GM12878 (cell line): ENCODE results near the gene SLC9A8. TPM values are rescaled to one million over a fixed set of nuclear protein-coding genes. Genes with fewer than 3 reads are reported as not detected.

Experiments used
- ATF7 ChIP-seq: fragments of 450-650 bp; IDR thresholded peaks from 2 replicates; pipeline ENCODE4 v1.6.1; 2016; ENCODE audit warnings: low read depth, mild to moderate bottlenecking
- CBX5 ChIP-seq: sonication (generic); IDR thresholded peaks from 2 replicates; pipeline ENCODE4 v1.6.1; 2016; ENCODE audit warnings: low read depth, moderate library complexity, mild to moderate bottlenecking, inconsistent platforms
- CEBPB ChIP-seq, 2 experiments: fragments of 150-350 bp in 1 of 2; IDR thresholded peaks; 2 replicates each; pipeline ENCODE4 v1.6.1; 2012 to 2014; ENCODE audit warnings: low read depth in 2 of 2, low read length in 2 of 2, borderline replicate concordance in 1 of 2, inconsistent platforms in 1 of 2
- DPF2 ChIP-seq: fragments of 450-650 bp; IDR thresholded peaks from 2 replicates; pipeline ENCODE4 v1.6.1; 2017; ENCODE audit warnings: mild to moderate bottlenecking
- HDAC2 ChIP-seq: fragments of 200-600 bp; sonication (generic); IDR thresholded peaks from 2 replicates; pipeline ENCODE4 v1.6.1; 2017
- HDAC6 ChIP-seq: fragments of 200-600 bp; sonication (generic); IDR thresholded peaks from one replicate; pipeline ENCODE4 v1.8.0; 2017; ENCODE audit warnings: antibody characterized with exemption; ENCODE audit not compliant: unreplicated experiment
- IKZF2 ChIP-seq, 2 experiments: fragments of 450-650 bp; IDR thresholded peaks; 2 replicates each; pipeline ENCODE4 v1.6.1; 2017; ENCODE audit warnings: mild to moderate bottlenecking in 2 of 2, moderate library complexity in 2 of 2
- KDM1A ChIP-seq: fragments of 200-600 bp; sonication (generic); IDR thresholded peaks from 2 replicates; pipeline ENCODE4 v1.6.1; 2016; ENCODE audit warnings: borderline replicate concordance
- KLF5 ChIP-seq: fragments of 450-650 bp; IDR thresholded peaks from 2 replicates; pipeline ENCODE4 v1.6.1; 2014; ENCODE audit warnings: mild to moderate bottlenecking; ENCODE audit not compliant: partially characterized antibody
- NBN ChIP-seq: fragments of 450-650 bp; IDR thresholded peaks from 2 replicates; pipeline ENCODE4 v1.6.1; 2016
- NFYB ChIP-seq: IDR thresholded peaks from 2 replicates; pipeline ENCODE4 v1.6.1; 2011; ENCODE audit warnings: low read depth, mild to moderate bottlenecking, low read length, improper control_type of control experiment, moderate library complexity; ENCODE audit not compliant: insufficient read depth
- NKRF ChIP-seq: fragments of 450-650 bp; conservative IDR thresholded peaks from 2 replicates; pipeline ENCODE4 v1.6.1; 2017; ENCODE audit warnings: mild to moderate bottlenecking, moderate library complexity
- PBX3 ChIP-seq: IDR thresholded peaks from 2 replicates; pipeline ENCODE4 v1.6.1; 2011; ENCODE audit warnings: mild to moderate bottlenecking, low read depth, low read length, moderate library complexity; ENCODE audit not compliant: insufficient replicate concordance
- PML ChIP-seq: IDR thresholded peaks from 2 replicates; pipeline ENCODE4 v1.6.1; 2012; ENCODE audit warnings: low read length, inconsistent platforms
- POLR2AphosphoS5 ChIP-seq: IDR thresholded peaks from 2 replicates; pipeline ENCODE4 v1.6.1; 2011; ENCODE audit warnings: mild to moderate bottlenecking, low read length, inconsistent platforms
- POU2F2 ChIP-seq: IDR thresholded peaks from 3 replicates; pipeline ENCODE4 v1.6.1; 2011; ENCODE audit warnings: low read depth, mild to moderate bottlenecking, low read length, borderline replicate concordance
- RFX5 ChIP-seq: IDR thresholded peaks from 2 replicates; pipeline ENCODE4 v1.6.1; 2011; ENCODE audit warnings: low read depth, low read length, improper control_type of control experiment
- SMARCA5 ChIP-seq: fragments of 450-650 bp; IDR thresholded peaks from 2 replicates; pipeline ENCODE4 v1.6.1; 2017; ENCODE audit warnings: mild to moderate bottlenecking
- TAF1 ChIP-seq: IDR thresholded peaks from 2 replicates; pipeline ENCODE4 v1.6.1; 2011; ENCODE audit warnings: mild to moderate bottlenecking, low read depth, low read length, borderline replicate concordance
- TARDBP ChIP-seq: IDR thresholded peaks from 2 replicates; pipeline ENCODE4 v1.6.1; 2016; ENCODE audit warnings: borderline replicate concordance
- TCF7 ChIP-seq: IDR thresholded peaks from 2 replicates; pipeline ENCODE4 v1.6.1; 2014; ENCODE audit warnings: antibody characterized with exemption, borderline replicate concordance
- ZBTB33 ChIP-seq: fragments of 450-650 bp; IDR thresholded peaks from 2 replicates; pipeline ENCODE4 v1.6.1; 2017; ENCODE audit warnings: mild to moderate bottlenecking
- ZBTB4 ChIP-seq: fragments of 450-650 bp; formaldehyde crosslinking; IDR thresholded peaks from 2 replicates; pipeline ENCODE4 v1.4.0; 2022; ENCODE audit warnings: mild to moderate bottlenecking, moderate library complexity
- ZNF274 ChIP-seq: IDR thresholded peaks from one replicate; pipeline ENCODE4 v1.8.0; 2011; ENCODE audit not compliant: insufficient read length, insufficient read depth
- ZZZ3 ChIP-seq: IDR thresholded peaks from 2 replicates; pipeline ENCODE4 v1.6.1; 2011; ENCODE audit warnings: low read depth; ENCODE audit not compliant: control insufficient read depth, insufficient read length
- polyA plus RNA-seq, 11 experiments: library from polyadenylated mRNA; depleted of rRNA in 4 of 11; unstranded in 6 of 11; stranded (reverse) in 5 of 11; fragments of >200 nt; fragmentation: Nextera tagmentation in 4 of 11; fragmentation: Illumina TruSeq in 1 of 11; extraction: Ambion mirVana in 4 of 11; extraction: Trizol in 1 of 11; gene quantifications; 1 replicate in 1 of 11; 2 replicates in 10 of 11; pipeline versions ENCODE4 v1.2.1 to v1.2.3, GENCODE V29; 2011 to 2016; ENCODE audit warnings: inconsistent platforms in 2 of 11, missing spikeins in 2 of 11, low read depth in 1 of 11
- total RNA-seq, 4 experiments: library from RNA; depleted of rRNA in 3 of 4; stranded (reverse); fragments of >200 nt in 3 of 4; fragmentation: Illumina TruSeq in 1 of 4; extraction: Trizol in 1 of 4; gene quantifications; 2 replicates each; pipeline versions ENCODE4 v1.2.1 to v1.2.3, GENCODE V29; 2013 to 2021

The SLC9A8 gene
- total and polyA plus RNA-seq, 10 of the 15 experiments (the other 5 are each of a cell fraction or from before 2014, with no cell fraction given) = 0.40 to 15.5 (median 6.5) TPM

- peak; percentile 98 for TF ChIP-seq ZBTB33
- TF ChIP-seq IKZF2 (IDR thresholded peaks at IDR 0.05) = peak; percentile 90 to 92
- no peak for TF ChIP-seq HDAC2
- no peak for TF ChIP-seq CEBPB (IDR thresholded peaks at IDR 0.05; ENCODE audit: borderline replicate concordance in 1 of 2, low read depth in 2 of 2, low read length in 2 of 2)
- peak; percentile 67 for TF ChIP-seq ATF7
- TF ChIP-seq PML = no peak
- TF ChIP-seq TCF7 = no peak
- TF ChIP-seq ZBTB4 (CRISPR knock-in tag) = no peak
- no peak for TF ChIP-seq TAF1
- peak; percentile 90 for TF ChIP-seq DPF2
- TF ChIP-seq TARDBP = no peak
- no peak for TF ChIP-seq KDM1A
- TF ChIP-seq ZNF274 = no peak
- no peak for TF ChIP-seq ZZZ3
- no peak for TF ChIP-seq NFYB
- TF ChIP-seq CBX5 = no peak
- no peak for TF ChIP-seq HDAC6
- no peak for TF ChIP-seq RFX5
- TF ChIP-seq POLR2AphosphoS5 = no peak
- TF ChIP-seq NBN = peak; percentile 82
- TF ChIP-seq NKRF = peak; percentile 75
- no peak for TF ChIP-seq KLF5
- TF ChIP-seq SMARCA5 = peak; percentile 45
- TF ChIP-seq POU2F2 = no peak
- TF ChIP-seq PBX3 = no peak
Observed at GRCh38 chr20:49832632-49833327, 20.2 kb downstream of the SLC9A8 start (continued).
